HG03460 (cell line): Measurements from ENCODE around the gene HMCN2.

Experiments used
- ATAC-seq: cut with Tn5 transposase; IDR thresholded peaks from one replicate; pipeline ENCODE4 v1.9.1; 2021; ENCODE audit not compliant: unreplicated experiment

Gene HMCN2

DNA sequence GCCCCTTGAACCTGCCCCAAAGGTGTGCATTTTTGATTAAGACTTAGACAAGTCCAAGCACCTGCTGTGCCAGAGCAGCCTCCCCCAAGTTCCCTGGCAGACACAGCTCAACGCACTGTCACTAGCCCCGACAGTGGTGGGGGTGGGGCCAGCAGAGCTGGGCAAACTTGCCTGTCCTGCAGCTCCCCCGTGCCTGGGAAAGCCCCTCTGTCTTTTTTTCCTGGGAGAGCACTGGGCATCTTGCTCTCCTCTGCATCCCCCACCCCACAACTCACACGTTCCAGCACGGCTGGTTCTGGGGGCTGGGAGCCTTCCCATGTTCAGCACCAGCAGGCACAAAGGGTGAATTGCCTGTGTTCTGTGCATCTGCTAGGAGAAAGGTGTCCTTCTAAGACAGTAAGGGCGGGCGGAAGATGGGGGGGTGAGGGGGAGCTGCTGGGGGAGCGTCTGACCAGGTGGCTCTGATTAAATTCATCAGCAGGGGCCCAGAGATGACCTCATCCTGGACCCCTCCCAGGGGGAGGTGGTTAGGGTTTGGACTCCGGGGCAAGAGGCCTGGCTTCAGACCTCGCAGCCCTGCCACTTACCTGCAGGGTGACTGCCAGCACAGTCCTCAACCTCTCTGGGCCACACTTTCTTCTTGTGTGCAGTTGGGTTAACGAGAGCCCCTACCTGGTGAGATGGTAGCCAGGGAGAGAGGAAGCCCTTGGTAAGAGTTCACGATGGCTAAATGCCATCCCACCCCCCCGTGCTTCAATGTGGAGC, 23.5 kb downstream of the HMCN2 start:
- ATAC-seq, result no peak

DNA sequence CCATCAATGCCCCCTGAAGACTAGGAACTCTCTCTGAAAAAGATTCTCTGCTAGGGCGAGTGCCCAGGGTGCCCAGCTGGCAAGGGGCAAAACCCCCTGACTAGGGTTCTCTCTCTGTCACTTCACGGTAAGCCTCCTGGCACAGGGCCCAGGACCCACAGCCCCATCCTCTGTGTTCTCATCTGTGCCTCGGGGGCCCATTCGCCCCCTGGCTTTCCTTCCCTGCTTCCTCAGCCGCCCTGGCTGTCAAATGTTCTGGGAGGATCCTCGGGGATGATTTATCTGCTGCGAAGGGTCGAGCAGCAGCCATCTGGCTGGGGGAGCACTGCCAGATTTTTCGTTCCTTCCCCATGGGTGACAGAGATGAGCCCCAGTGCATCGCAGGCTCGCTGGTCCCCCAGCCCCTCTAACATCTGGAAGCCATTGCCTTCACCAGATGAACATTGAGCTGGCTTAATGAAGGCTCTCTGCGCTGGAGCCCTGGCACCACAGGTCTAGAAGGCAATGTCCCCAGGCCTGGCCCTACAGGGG, 24.2 kb downstream of the HMCN2 start:
- ATAC-seq, result no peak

DNA sequence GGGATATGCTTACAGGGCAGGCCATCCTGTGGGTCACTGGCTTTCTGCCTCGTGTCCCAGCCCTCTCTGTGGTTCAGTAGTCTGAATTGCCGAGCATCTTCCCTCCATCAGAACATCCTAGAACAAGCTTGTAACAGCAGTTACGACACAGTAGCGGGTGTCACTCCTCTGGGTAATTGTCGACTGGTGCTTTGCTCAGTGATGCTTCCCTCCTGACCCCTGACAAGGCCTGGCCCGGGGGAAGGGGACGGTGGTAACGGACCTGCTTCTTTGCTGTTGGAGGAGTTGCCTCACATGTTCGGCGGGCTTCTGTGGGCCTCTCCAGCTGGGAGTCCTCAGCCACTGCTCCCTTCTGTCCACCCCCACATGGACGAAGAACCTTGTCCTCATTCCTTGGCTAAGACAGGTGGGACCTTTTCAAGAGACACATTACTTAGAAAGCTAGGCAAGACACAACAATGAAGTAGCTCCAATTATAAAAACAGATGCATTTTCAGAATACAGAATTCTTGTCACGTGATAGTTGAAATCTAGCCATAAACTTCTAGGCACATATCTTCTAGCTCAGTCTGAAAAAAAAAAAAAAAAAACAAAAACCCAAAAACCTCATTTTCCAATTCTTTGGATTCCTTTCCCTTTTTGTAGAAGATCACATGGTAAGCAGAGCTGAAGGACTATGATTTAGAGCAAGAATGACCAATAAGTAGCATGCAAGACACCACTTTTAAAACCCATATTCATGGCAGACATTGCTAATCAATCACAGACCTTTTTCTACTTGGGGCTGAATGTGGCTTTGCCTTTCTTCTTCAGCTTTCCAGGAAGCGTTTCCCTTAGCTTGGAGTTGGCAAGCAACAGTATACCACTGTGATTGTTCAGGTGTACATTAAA, 25.0 kb downstream of the HMCN2 start:
- no peak for ATAC-seq

DNA sequence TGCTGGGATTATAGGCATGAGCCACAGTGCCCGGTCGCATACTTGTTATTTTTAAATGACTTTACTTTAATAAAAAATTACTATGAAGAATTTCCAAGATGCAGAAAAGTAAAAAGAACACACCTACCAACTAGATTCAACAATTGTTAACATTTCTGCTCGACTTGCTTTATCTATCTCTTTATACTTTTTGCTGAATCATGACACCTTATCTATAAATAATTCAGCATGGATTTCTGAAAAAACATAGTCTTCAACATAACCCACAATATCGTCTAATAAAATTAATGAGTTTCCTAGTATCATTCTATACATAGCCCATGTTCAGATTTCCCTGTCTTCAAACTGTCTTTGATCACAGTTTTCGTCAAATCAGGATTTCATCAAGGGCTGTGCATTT, 25.9 kb downstream of the HMCN2 start:
- ATAC-seq, result no peak

DNA sequence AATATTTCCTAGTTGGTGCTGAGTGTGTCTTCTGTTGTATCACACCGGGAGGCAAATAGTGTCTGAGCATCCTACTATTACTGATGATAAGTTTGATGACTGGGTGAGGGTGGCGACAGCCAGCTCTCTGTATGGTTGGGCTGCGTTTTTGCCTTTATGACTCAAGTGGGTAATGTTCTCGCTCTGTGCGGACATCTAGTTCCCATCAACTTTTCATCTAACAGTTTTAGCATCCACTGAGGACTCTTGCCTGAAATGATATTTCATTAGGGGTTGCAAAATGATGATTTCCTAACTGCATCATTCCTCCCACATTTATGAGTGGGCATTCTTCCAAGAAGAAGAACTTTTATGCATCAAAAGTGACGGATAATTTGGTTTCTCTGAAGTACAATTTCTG, 26.5 kb downstream of the HMCN2 start:
- ATAC-seq, result no peak

DNA sequence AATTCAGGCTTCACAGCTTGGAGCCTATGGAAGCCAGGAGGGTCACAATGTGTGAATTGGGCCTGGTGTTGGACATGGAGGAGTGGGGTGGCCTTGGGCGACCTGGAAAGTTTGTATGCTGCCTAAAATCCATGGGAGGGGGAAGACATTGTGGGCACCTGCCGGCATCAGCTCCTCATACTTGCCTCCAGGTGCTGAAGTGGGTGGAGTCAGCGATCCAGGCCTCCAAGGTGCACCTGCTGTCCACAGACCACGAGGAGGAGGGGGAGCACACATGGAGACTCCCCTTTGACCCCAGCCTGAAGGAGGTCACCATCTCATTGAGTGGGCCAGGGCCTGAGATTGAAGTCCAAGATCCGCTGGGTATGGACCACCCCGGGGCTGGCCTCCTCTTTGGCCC, 29.1 kb downstream of the HMCN2 start:
- ATAC-seq, result no peak

DNA sequence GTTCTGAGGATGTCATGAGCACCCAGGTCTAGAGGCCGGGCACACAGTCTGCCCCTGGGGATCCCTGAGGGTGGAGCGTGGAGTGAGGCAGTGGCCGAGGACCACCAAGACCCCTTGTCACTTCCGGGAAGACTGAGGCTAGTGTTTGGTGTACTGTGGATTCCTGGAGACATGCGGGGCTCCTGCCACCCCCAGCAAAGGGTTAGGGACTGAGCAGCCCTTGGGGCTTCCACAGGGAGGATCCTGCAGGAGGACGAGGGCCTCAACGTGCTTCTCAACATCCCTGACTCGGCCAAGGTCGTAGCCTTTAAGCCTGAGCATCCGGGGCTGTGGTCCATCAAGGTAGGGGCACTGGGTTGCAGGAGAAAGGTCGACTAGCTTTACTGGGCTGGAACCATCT, 29.9 kb downstream of the HMCN2 start:
- no peak for ATAC-seq

DNA sequence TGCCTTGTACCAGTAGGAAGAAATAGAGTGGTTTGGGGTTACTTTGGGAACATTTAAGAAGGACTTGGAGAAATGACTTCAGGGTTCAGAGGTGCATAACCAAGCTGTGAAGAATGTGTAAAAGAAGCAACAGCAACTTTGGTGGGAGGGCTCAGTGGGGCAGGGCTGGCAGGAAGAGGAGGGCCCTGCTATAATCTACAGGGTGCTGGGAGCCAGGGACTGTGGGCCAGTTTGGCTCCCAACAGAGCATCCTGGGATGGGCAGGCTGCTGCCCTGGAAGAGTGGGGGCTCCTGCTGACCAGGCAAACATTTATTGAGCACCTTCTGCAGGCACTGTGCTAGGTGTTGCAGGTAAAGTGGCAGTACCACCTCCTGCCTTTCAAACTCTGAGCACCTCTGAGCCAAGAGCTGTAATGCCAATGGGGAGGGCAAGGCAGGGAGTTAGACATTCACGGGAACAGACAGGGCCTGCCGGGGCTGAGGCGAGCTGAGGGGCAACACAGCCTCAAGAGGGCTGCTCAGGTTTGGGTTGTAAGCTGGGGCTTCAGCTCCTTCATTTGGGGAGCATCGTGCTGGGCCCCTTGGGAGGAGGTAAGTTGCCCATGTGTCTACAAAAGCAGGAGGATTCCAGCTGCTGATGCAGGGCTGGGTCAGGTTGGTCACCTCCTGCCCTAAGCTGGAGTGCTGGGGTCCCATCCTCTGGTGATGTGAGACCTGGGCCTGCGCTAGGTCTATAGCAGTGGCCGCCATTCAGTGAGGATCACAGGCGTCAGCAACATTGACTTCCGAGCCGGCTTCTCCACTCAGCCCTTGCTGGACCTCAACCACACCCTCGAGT, 30.6 kb downstream of the HMCN2 start:
- no peak for ATAC-seq

DNA sequence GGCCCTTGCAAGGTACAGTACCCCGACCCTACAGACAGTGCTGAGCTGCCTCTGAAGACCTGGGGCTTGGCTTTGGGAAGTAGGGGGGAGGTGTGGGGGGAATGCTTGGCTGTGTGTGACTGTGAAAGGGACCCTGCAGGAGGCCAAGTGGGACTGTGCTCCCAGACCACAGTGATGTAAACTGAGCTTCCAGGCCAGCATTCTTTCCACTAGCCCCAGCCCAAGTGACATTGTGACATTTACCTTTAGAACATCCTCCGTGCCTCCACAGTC, 31.2 kb downstream of the HMCN2 start:
- ATAC-seq, result no peak

DNA sequence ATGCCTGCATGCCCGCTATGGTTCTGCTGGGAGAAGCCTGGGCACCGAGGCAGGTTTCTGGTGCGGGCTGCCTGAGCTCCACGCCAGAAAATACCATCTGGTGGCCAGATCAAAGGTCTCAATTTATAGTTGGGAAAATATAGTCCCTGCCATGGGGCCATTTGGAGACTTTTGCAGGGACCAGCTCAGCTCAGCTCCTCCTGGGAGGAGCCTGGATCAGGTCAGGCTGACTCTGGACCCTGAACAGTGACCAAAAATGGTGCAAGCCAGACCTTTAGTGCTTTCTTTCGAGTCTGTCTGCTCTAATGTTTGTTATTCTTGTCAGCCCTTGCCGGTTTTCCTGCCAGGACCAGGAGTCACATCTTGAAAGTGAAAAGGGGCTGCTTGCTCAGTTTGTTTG, 31.8 kb downstream of the HMCN2 start:
- no peak for ATAC-seq

DNA sequence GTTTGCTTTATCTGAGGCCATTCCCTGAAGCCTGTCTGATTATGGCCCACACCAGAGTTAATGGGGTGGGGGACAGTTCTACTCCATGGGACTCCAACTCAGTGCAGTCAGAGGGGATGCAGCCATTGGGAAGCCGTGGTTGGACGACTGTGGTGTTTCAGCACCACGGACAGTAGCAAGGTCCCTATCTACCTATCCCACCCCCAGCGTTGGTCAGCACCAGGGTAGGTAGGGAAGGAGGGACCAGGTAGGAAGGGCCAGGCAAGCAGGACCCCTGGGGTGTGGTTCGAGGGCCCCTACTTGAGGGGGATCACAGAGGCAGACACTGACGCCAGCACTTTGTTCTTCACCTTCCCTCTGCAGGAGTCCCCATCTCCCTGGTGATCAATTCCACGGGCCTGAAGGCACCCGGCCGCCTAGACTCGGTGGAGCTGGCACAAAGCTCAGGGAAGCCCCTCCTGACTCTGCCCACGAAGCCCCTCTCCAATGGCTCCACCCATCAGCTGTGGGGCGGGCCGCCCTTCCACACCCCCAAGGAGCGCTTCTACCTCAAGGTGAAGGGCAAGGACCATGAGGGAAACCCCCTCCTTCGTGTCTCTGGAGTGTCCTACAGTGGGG, 33.2 kb downstream of the HMCN2 start:
- no peak for ATAC-seq

DNA sequence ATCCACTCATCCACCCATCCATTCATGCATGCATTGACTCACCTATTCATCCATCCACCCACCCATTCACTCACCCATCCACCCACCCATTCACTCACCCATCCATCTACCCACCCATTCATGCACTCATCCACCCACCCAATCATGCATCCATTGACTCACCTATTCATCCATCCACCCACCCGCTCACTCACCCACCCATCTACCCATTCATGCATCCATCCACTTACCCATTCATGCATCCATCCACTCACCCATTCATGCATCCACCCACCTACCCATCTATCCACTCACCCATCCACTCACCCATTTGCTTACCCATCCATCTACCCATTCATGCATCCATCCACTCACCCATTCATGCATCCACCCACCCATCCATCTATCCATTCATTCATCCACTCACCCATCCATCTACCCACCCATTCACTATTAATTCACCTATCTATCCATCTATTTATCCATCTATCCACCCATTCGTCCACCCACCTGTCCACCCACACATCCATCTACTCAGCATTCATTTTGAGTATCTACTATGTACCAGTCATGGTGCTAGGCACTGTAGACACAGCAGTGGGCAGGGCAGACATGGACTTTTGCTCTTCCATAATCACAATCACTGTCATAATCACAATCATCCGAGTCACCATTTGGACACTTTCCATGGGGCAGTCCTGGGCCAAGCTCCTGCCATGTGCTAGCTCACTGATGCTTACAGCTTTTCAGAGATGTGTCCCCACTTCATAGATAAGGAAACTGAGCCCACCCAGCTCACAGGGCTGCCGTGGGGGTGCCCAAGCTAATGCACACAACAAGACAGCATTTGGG, 34.4 kb downstream of the HMCN2 start:
- no peak for ATAC-seq

DNA sequence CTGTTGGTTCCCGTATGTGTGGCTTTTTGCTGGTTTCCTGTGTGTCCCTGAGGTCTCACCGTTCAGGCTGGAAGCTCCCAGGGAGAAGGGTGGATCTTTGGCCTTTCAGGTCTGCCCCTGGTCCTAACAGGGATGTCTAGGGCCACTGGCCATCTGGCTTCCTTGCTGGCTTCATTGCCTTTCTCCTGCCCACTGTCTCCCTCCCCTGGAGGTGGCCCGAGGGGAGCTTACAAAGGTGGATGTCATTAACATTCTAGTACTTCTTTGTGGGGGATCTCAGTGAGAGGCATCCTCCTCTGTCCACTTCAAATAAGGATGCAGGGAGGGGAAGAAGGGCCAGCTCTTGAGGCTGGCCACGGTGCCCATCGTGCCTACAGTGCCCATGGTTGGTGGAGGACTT, 35.2 kb downstream of the HMCN2 start:
- no peak for ATAC-seq

DNA sequence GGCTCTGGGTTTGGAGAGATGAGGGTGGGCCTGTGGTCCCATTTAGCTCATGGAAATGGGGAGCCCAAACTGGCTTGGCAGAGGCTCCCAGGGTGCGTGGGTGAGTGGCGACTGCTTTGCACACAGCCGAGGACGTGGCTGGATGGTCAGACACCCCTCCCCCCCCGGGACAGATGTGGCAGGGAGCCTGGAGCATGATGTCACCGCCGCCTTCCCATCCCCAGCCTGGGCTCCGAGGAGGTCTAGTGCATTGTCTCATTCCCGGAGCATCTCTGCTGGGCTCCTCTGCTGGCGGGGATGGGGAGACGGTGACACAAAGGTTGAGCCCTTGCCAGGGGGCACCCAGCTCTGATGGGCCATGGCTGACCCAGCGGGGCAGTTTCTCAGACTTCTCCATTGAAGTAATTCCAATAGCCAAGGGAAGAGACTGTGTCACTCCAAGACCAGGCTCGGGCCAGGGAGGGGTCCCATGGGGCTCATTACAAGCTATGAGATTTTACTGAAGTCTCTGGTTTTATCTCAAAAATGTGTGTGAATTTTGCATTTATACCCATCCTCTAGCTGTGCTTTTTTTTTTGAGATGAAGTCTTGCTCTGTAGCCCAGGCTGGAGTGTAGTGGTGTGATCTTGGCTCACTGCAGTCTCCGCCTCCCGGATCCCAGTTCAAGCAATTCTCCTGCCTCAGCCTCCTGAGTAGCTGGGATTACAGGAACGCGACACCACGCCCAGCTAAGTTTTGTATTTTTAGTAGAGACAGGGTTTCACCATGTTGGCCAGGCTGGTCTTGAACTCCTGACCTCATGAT, 36.1 kb downstream of the HMCN2 start:
- ATAC-seq, result no peak

DNA sequence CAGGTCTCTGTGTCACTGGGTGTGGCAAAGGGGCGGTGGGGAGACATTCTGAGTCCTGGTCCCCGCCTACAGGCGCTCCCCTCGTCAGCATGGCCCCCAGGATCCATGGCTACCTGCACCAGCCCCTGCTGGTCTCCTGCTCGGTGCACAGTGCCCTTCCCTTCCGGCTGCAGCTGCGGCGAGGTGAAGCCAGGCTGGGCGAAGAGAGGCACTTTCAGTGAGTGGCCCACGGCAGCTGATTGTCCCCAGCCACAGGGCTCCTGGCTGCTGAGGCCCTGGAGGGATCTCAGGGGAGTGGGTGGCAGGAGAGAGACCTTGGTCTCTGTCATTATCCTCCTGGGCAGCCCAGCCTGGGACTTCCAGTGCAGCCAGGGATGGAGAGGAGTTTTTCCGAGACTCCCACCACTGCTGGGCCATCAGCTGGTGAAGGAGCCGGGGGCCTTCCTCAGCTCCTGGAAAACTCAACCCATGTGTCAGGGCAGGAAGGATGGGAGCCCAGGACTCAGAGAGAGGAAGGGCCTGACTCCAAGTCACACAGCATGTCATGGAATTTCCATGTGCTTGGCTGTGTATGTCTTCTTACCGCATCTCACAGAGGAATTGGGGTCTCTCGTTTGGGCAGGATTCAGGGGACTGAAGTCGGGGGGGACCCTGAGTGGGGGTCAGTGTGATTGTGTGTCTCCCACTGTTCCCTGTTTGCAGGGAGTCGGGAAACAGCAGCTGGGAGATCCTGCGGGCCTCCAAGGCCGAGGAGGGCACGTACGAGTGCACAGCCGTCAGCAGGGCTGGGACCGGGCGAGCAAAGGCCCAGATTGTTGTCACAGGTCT, 37.4 kb downstream of the HMCN2 start:
- ATAC-seq, result no peak

DNA sequence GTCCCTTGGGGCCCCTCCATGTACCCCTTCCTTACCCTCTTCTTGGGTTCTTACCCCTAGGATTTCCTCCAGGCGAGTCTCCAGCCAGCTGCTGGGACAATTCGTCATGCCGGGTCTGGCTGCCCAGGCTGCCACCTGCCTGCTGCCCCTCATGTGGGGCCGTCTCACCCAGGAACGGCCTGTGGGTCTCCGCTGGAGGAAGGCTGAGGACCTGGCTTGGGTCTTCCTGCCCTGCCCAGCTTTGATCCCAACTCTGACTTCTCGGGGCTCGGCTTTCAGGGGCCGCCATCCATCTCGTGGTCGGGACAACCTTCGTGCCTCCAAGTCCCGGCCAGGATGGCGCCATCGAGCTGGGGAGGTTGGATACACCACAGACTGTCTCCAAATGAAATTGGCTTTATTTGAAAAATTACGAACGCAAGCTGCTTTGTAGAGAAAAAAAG, 38.1 kb downstream of the HMCN2 start:
- ATAC-seq, result no peak

DNA sequence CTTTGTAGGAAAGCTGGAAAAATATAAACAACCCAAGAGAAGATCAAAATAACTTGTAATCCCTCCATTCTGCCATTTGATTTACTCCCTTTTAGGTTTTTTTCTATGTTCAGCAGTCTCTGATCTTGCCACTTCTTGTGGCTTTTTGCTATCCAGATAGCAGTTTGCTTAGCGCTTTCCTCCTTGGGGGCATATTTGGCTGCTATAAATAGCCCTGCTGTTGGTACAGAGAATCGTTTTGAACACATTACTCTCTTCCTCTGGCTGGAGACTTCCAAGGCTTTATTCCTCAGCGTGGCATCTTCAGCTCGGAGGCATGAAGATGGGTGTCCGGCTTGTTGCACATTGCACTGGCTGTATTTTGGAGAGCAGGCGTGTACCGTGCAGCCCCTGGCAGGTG, 38.6 kb downstream of the HMCN2 start:
- no peak for ATAC-seq

DNA sequence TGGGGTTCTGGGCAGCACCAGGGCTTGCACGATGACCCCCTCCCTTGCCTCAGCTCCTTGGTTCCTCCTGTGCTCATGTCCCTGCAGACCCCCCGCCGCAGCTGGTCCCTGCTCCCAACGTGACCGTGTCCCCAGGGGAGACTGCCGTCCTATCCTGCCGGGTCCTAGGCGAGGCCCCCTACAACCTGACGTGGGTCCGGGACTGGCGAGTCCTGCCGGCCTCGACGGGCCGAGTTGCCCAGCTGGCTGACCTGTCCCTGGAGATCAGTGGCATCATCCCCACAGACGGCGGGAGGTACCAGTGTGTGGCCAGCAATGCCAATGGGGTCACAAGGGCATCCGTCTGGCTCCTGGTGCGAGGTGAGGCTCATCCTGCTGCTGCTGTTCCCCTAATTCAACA, 39.1 kb downstream of the HMCN2 start:
- ATAC-seq, result no peak
